Stimulated activated CD4-positive, alpha-beta T cell treated with anti-CD3 and anti-CD28 coated beads, Interleukin-1b, Interleukin-23, amount 100 ng/mL, for 1 hour (primary cell): ENCODE measurements around the gene ZNF93.
"Not testable (repeated sequence)": the region's sequence is repeated elsewhere in the genome, so short reads cannot be mapped to it uniquely, and the experiment has no call there.

Experiments used
- DNase-seq, 2 donors: peaks; one replicate each; pipeline ENCODE4 v3.0.0-alpha.2; 2020; ENCODE audit warnings: low read depth in 2 of 2

Gene ZNF93

DNA sequence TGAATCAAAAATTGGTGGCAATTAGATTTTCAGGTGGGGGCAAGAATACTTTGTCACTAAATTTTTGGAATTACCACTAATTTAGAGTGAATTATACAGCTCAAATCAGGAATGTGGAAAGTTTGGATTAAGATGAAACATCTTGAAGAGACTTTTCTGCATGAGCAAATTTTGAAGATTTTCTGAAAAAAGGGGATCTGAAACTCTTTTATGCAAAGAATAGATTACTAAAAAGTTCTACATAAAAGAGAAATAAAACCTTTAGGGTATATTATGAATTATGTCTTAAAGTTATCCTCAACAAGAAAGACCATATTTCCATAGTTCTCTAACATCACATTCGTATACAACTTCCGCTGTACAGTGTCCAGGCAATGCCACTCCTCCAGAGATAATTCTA lies 36.7 kb downstream of the ZNF93 start:
- no peak for DNase-seq

DNA sequence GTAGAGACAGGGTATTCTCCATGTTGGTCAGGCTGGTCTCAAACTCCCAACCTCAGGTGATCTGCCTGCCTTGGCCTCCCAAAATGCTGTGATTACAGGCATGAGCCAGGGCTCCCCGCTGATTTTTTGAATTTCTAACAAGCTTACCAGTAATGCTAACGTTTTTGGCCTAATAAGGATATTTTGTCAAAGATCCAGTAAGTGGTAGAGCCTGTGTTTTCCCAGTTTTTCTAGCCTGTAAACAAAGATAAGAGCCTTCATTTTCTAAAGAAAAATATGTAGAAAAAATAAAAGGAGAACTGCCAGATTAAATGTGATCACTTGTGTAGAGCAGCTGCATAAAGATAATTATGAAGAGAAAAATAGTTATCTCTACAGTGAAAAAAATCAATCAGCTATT lies 37.7 kb downstream of the ZNF93 start:
- DNase-seq: no peak

DNA sequence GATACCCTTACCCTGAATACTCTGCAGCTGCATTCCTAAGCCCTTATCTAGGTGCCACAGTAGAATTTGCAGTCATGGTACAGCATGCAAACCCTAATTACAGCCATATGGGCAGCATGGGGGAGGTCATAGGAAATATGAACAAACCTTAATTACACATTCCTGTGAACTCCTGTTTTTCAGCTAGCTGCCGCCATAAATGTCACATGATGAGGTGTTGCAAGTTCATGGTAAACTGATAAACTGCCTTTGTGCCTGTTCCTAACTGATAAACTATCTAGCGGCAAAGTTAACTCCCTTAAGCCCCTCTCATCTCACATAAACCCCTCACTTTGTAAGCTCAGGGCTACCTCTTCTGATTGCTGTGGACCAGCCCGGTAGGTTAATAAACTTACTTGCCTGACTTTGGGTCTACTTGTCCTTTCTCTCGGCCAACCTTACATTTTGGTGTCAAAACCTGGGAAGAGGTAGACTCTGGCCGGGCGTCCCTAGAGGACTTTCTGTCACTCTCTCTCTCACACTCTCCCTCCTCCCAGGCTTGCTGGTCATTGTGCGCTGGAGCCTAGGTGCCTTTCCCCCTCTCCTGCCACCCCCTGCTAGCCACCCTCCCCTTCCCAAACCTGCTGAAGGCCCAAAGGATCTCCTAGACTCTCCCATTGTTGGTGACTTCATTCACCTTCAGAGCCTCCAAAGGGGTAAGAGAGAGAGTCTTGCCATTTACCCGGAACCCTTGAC lies 43.3 kb downstream of the ZNF93 start:
- no peak for DNase-seq

DNA sequence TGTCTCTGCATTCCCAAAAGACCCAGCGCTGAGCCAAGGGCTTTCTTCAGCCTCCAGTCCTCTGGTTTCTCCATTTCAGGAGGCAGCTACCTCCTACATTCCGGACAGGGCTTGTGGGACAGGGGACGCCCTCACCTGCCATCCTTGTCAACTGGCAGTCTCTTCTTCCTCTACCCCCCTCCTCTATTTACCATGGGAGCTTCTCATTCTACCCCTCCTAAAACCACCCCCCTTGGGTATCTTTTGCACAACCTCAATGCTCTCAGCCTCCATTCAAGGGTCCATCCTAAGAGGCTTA lies 43.8 kb downstream of the ZNF93 start:
- no peak for DNase-seq

DNA sequence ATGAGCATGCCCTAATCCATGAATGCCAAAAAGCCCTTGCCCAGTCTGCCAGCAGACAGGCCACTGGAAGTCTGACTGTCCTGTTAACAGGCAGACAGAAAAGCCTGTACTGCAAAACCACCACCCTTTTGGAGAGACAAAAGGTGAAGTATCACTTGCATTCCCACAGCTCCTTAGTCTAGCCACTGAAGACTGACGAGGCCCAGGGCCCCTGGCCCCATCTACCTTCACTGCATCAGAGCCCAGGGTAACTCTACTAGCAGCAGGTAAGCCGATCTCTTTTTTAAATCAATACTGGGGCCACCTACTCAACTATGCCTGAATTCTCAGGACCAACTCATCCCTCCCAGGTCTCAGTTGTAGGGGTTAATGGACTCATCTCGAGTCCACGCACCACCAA lies 45.5 kb downstream of the ZNF93 start:
- no peak for DNase-seq

DNA sequence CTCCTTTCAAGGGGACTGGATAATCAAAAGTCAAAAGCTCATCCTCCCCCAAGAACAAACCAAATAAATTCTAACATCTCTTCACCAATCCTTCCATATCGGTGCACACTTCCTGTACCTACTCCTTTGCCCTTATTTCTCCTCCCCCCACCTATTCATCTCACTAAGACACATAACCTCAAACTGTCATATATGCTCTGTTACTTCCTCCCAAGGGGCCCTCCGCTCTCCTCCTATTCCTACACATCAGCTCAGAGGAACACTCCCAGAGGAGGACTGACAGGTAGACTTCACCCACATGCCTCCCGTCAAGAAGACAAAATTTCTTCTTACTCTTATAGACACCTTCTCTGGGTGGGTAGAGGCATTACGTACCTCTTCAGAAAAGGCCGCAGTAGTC lies 48.1 kb downstream of the ZNF93 start:
- no peak for DNase-seq

DNA sequence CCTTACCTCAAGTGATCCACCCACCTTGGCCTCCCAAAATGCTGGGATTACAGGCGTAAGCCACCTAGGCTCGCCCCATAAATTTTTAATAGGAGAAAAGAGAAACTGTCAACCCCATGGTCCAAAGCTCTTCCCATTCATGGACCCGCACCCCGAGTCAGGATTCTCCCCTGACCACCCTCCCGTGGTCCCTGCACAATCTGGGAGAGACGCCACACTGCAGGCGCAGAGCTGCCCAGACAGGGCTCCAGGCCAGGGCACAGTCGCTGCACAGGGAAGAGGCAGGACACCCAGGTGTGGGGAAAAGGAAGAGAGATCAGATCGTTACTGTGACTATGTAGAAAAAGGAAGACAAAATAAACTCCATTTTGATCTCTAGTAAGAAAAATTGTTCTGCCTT lies 54.5 kb downstream of the ZNF93 start:
- DNase-seq: no peak

DNA sequence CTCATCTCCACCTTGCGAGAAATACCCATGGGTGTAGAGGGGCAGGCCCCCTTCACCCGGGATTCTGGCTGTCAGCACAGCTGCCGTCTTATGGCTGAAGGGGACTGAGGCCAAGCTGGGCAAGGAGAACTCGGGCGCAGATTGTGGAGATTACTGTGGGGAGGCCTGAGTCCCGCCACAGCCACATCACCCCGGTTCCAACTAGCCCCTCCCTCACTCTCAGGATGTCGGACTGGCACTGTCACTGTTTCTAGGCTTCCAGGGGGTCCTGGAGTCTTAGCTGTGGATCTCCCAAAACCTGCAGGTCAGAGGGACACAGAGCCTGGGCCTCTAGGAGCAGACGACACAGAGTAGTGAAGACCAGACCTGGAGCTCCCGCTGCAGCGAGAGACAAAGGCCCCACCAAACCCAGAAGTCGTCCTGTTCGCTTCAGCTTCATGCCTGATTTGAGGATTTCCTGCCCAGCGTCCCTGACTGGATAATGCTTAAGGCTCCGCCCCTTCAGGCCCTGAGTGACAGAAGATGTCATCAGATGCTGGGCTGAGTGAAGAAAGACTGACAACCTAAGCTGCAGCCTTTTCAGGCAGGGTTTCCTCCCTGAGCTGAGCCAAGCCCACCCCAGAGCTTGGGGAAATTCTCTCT lies 55.8 kb downstream of the ZNF93 start:
- DNase-seq: no peak

DNA sequence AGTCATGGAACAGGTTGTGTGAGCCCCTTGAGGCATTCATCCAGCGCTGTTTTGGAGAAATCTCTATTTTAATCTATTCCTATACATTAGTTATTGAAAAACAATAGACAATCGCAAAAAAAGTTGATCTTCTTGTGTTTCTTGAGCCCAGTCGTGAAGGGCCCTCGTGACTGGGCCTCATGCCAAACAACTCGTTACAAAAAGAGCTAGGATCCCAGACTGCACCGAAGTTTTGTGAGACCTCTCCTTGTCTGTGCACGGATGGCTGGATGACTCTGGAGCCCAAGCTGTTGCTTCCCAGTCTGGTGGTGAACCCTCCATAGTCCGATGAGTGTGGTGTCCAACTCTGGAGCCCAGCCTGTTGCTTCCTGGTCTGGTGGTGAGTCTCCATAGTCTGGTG lies 57.0 kb downstream of the ZNF93 start:
- not testable (repeated sequence) for DNase-seq

DNA sequence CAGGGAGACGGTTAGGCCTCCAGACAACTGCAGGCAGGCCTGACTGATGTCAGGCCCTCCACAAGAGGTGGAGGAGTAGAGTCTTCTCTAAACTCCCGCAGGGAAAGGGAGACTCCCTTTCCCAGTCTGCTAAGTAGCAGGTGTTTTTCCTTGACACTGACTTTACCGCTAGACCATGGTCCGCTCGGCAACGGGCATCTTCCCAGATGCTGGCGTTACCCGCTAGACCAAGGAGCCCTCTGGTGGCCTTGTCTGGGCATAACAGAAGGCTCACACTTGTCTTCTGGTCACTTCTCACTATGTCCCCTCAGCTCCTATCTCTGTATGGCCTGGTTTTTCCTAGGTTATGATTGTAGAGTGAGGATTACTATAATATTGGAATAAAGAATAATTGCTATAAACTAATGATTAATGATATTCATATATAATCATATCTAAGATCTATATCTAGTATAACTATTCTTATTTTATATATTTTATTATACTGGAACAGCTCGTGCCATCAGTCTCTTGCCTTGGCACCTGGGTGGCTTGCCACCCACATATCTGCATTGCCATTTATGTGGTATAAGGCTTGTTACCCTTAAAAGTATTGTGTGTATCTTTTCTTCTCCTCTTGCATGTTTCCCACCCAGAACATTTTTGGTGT lies 58.5 kb downstream of the ZNF93 start:
- DNase-seq: peak; percentile 34 to 36

DNA sequence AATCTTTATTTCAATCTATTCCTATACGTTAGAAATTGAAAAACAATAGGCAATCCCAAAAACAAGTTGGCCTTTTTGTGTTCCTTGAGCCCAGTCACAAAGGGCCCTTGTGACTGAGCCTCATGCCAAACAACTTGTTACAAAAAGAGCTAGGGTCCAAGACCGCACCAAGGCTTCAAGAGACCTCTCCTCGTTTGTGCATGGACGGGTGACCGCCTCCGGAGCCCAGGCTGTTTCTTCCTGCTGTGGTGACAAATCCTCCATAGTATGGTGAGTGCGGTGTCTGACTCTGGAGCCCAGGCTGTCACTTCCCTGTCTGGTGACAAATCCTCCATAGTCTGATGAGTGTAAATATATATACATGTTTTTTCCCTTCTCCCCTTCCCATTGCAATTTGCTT lies 63.7 kb downstream of the ZNF93 start:
- DNase-seq: no peak

DNA sequence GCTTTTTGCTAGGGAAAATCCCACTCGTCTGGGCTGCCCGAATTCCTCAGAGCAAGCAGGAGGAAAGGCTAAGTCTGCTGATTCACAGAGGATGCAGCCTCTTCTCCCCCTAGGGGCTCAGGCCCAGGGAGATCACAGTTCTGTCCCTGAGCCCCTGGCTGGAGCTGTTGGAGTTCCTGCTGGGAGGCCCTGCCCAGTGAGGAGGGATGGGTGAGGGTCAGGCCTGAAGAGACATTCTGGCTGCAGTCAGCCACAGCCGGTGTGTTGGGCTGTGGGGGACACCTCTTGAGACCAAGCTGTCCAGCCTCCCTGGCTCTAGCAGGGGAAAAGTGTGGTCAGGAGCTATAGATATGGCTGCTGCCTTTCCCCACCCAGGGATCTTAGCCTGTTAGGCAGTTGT lies 65.4 kb downstream of the ZNF93 start:
- DNase-seq: not testable (repeated sequence)

DNA sequence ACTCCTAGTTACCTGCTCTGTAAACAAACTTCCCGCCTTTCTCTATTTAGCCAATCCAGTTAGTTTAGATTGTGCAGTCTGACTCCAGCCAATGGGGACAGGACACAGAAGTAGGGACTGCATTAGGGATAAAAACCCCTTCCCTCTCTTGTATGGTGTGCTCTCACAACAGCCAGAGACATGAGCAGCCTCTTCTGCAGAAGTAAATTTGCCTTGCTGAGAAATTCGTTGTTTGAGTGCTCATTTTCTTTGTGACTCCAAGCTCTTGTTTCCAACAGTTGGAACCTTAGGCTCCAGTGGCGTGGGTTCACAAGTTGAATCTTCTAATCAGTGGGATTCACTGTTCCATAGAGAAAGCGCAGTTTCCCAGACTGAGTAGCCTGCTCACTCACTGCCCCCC lies 66.1 kb downstream of the ZNF93 start:
- DNase-seq: no peak
